A673 (cell line): ENCODE results near the gene THBD. TPM values are rescaled to one million over a fixed set of nuclear protein-coding genes. Genes with fewer than 3 reads are reported as not detected.

ENCODE experiments used
- BruUV-seq: library from RNA; stranded (reverse); fragments of 400-500 nt; replicated peaks from 2 replicates; lab custom pipeline; 2021; lab: Mats Ljungman, UMichigan
- CTCF ChIA-PET: fragments of 300-600 bp; sonication (Branson Sonifier 250); formaldehyde crosslinking; loops from one replicate; lab custom pipeline; 2022; ENCODE audit warnings: antibody characterized with exemption; lab: Charles Lee
- POLR2A ChIA-PET: fragments of 300-600 bp; sonication (Branson Sonifier 250); formaldehyde crosslinking; loops from one replicate; lab custom pipeline; 2022; ENCODE audit warnings: antibody characterized with exemption; ENCODE audit not compliant: low non-redundant PET; lab: Charles Lee
- DNase-seq: peaks from one replicate; pipeline ENCODE4 v3.0.0-alpha.2; 2015; ENCODE audit warnings: low spot score
- H3K27ac ChIP-seq: fragments of 200-600 bp; sonication (generic); 2 replicates; pipeline ENCODE4 v1.5.1; 2016; ENCODE audit warnings: mixed run types, low read depth, mild to moderate bottlenecking, mixed read lengths, antibody characterized with exemption, low read length; ENCODE audit not compliant: poor library complexity, severe bottlenecking
- H3K27me3 ChIP-seq: fragments of 200-600 bp; sonication (generic); replicated peaks from 2 replicates; pipeline ENCODE4 v1.6.1; 2017; ENCODE audit warnings: mixed run types, low read depth, mild to moderate bottlenecking, mixed read lengths, antibody characterized with exemption, low read length; ENCODE audit not compliant: insufficient read depth, poor library complexity
- H3K36me3 ChIP-seq: fragments of 200-600 bp; sonication (generic); 2 replicates; pipeline ENCODE4 v1.6.1; 2016; ENCODE audit warnings: mixed run types, mild to moderate bottlenecking, mixed read lengths, antibody characterized with exemption, low read length; ENCODE audit not compliant: insufficient read depth, poor library complexity, severe bottlenecking
- H3K4me1 ChIP-seq: fragments of 200-600 bp; sonication (generic); 2 replicates; pipeline ENCODE4 v1.6.1; 2017; ENCODE audit warnings: mixed run types, mild to moderate bottlenecking, mixed read lengths, antibody characterized with exemption, low read length; ENCODE audit not compliant: insufficient read depth, poor library complexity, severe bottlenecking
- H3K4me3 ChIP-seq: fragments of 200-600 bp; sonication (generic); 2 replicates; pipeline ENCODE4 v1.5.1; 2016; ENCODE audit warnings: low read depth, mixed run types, mild to moderate bottlenecking, mixed read lengths, low read length; ENCODE audit not compliant: poor library complexity, severe bottlenecking
- H3K9me3 ChIP-seq: fragments of 200-600 bp; sonication (generic); 2 replicates; pipeline ENCODE4 v1.6.1; 2016; ENCODE audit warnings: mixed run types, low read depth, mild to moderate bottlenecking, mixed read lengths, antibody characterized with exemption, low read length; ENCODE audit not compliant: poor library complexity, severe bottlenecking
- EZH2 ChIP-seq: fragments of 200-600 bp; sonication (generic); IDR thresholded peaks from 2 replicates; pipeline ENCODE4 v1.6.1; 2017; ENCODE audit warnings: borderline replicate concordance, low read depth, mild to moderate bottlenecking, mixed read lengths, antibody characterized with exemption, low read length; ENCODE audit not compliant: poor library complexity, severe bottlenecking
- intact Hi-C: fragments of 100-400 bp; cut with micrococcal nuclease; formaldehyde crosslinking; loops from one replicate; pipeline ENCODE4 v1.10.0; 2022; ENCODE audit not compliant: unreplicated experiment
- total RNA-seq: library from RNA; stranded (reverse); gene quantifications from 2 replicates; pipeline ENCODE4 v1.2.3, GENCODE V29; 2021
- TF ChIP-seq, protein P1 (sequence below): fragments of 300-800, 200-600 bp; sonication (generic); conservative IDR thresholded peaks from 2 replicates; pipeline ENCODE4 v1.5.1; 2017; ENCODE audit warnings: low read depth, mild to moderate bottlenecking, antibody characterized with exemption, low read length, moderate library complexity, mixed read lengths

THBD gene
- total RNA-seq, 1 experiment from 2014 or later, result not detected

DNA sequence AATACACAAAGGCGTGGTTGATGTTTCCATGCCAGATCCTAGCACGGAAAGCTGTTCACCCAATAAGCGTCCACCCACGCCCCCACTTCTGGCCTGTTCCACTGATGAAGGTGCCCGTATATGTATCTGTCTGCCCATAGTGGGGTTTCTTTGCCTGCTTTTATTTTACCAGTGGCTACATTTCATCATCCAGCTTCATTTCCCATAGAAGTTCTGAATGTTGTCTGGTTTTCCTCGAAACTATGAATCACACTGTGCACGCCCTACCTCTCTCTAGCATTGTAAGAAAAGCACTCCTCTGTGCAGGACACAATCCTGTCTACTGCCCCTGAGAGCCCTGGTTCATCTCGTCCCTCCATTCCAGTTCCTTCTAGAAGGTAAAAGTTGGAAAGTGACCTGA lies 45.5 kb upstream of the THBD start:
- DNase-seq, result no peak
- no peak overlapping the region for H3K27ac ChIP-seq
- BruUV-seq, result no TSS peak
- ChIA-PET CTCF (no interaction called here), POLR2A (no interaction called here)
- H3K27me3 ChIP-seq, result peaks cover 53% of the 10 kb centered on the region
- no peaks in the 10 kb centered on the region for H3K9me3 ChIP-seq
- intact Hi-C loops, result no loop called here
- no peaks in the 10 kb centered on the region for H3K36me3 ChIP-seq
- no peak overlapping the region for H3K4me3 ChIP-seq
- TF ChIP-seq EZH2, result no peak
- TF ChIP-seq, protein P1, sequence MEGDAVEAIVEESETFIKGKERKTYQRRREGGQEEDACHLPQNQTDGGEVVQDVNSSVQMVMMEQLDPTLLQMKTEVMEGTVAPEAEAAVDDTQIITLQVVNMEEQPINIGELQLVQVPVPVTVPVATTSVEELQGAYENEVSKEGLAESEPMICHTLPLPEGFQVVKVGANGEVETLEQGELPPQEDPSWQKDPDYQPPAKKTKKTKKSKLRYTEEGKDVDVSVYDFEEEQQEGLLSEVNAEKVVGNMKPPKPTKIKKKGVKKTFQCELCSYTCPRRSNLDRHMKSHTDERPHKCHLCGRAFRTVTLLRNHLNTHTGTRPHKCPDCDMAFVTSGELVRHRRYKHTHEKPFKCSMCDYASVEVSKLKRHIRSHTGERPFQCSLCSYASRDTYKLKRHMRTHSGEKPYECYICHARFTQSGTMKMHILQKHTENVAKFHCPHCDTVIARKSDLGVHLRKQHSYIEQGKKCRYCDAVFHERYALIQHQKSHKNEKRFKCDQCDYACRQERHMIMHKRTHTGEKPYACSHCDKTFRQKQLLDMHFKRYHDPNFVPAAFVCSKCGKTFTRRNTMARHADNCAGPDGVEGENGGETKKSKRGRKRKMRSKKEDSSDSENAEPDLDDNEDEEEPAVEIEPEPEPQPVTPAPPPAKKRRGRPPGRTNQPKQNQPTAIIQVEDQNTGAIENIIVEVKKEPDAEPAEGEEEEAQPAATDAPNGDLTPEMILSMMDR, result no peak
- H3K4me1 ChIP-seq, result no peaks in the 10 kb centered on the region

DNA sequence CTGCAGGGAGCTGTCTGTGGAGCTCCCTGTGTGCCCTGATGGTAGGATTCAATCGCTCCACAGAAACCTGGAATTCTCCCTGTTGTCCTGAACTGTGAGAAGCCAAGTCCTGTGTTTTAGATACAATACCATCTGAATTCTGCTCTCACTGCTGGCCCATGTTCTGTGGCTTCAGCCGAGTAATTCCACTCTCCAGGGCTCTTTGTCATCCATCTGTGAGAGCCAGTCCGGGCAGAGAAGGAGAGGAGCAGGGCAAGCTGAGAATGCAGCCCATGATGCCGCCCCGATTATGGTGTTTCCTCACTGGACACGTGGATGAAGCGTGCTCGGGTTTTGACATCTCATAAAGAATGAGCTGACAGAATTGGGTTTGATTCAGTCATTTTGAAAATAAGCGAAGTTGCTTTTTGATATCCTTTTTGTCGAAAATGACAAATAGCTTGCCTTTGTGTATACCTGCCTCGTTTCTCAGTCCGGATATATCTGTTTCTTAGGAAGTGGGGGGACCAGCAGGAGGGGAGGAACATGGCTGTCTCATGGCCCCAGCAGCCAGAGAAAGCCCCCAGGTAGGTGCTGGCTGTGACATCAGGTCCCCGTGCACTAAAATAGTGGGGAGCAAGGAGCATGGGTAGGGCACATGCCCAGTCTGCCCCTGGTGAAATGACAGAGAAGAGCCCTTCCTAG lies 44.9 kb upstream of the THBD start:
- no peak for TF ChIP-seq EZH2
- TF ChIP-seq, protein P1, result no peak
- Histone ChIP-seq H3K27ac (no peak overlapping the region), H3K9me3 (no peaks in the 10 kb centered on the region), H3K36me3 (no peaks in the 10 kb centered on the region), H3K4me1 (no peaks in the 10 kb centered on the region), H3K4me3 (no peak overlapping the region), H3K27me3 (peaks cover 53% of the 10 kb centered on the region)
- ChIA-PET CTCF (no interaction called here), POLR2A (no interaction called here)
- no peak for DNase-seq
- intact Hi-C loops, result no loop called here
- no TSS peak for BruUV-seq

DNA sequence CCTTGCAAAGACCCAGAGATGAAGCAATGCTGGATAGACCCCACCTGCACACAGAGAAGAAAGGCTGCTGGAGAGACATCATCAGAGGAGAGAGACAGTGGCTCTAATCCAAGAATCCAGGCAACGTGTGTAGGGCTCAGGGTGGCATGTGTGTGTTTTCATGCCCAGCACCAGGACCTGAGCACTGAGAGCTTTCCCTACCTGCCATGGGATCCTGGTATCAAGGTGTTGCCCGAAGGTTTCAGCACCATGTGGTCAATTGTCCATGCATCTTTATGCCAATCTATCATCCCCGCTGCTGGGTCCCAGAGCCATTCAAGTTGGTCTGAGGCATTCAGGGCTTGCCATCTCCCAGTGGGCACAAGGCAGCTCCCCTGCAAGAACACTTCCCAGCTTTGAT lies 44.1 kb upstream of the THBD start:
- no peak for DNase-seq
- Histone ChIP-seq H3K27me3 (peaks cover 53% of the 10 kb centered on the region), H3K4me1 (no peaks in the 10 kb centered on the region), H3K9me3 (no peaks in the 10 kb centered on the region), H3K36me3 (no peaks in the 10 kb centered on the region), H3K4me3 (no peak overlapping the region), H3K27ac (no peak overlapping the region)
- TF ChIP-seq, protein P1, result no peak
- TF ChIP-seq EZH2, result no peak
- ChIA-PET POLR2A (no interaction called here), CTCF (no interaction called here)
- intact Hi-C loops, result loop anchor here (2.0 kb wide), 1 partner anchor 21 kb away; no protein-coding TSS in a partner anchor
- no TSS peak for BruUV-seq
